DMS 273 treated with DMSO at 0.1 percent for 48 hours (cell line): ENCODE results near the gene USP8.
A peak's percentile ranks its signal among the peaks of the same experiment; 100 is the strongest.
"Not testable (repeated sequence)": the region's sequence is repeated elsewhere in the genome, so short reads cannot be mapped to it uniquely, and the experiment has no call there.

Source experiments
- DNase-seq: peaks from one replicate; lab custom pipeline; 2025; lab: John Stamatoyannopoulos, UW

Gene USP8

GRCh38 chr15:50424066-50424890 lies at the start of gene USP8:
Gene USP8, plus strand, starts transcription at chr15:50424405. Its CDS starts 14,669 bp downstream, at chr15:50439074.
- DNase-seq, result peak; percentile 86

GRCh38 chr15:50377867-50378751 lies 46.1 kb upstream of the USP8 start:
- no peak for DNase-seq

DNA sequence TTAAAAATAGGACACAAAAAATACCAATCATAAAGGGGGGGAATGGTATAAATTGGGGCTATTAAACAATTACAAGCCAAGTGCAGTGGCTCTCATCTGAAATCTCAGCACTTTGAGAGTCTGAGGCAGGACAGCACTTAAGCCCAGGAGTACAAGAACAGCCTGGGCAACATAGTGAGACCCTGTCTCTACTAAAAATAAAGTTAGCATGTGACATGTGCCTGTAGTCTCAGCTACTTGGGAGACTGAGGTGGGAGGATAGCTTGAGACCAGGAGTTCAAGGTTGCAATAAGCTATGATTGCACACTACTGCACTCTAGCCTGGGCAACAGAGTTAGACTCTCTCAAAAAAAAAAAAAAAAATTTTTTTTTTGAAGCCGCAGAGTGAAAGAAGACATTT lies 45.4 kb upstream of the USP8 start:
- no peak for DNase-seq

- not testable (repeated sequence) for DNase-seq
These were observed 44.8 kb upstream of the USP8 start for GRCh38 chr15:50379413-50379812.

DNA sequence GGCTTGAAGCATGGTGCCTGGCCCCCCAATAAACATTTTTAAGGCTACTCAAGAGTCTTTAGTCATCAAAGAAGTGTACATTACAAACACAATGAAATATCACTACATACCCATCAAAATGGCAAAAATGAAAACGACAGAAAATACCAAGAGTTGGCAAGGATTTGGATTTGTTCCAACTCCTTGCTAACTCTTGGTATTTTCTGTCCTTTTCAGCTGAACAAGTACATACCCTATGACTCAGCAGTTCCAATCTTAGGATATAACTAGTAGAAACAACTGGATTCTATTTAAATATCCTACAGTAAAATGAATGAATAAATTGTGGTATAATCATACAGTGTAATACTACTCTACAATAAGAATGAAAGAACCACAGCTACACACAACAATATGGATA lies 44.1 kb upstream of the USP8 start:
- no peak for DNase-seq

- DNase-seq, result no peak
These were observed 42.8 kb upstream of the USP8 start for GRCh38 chr15:50381438-50381837.

DNA sequence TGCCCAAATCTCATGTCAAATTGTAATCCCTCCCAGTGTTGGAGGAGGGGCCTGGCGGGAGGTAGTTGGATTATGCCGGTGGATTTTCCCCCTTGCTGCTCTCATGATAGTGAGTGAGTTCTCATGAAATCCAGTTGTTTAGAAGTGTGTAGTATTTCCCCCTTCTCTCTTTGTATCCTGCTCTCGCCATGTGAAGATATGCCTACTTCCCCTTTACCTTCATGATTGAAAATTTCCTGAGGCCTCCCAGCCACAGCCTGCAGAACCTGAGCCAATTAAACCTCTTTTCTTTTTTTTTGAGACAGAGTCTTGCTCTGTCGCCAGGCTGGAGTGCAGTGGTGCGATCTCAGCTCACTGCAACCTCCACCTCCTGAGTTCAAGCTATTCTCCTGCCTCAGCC lies 41.8 kb upstream of the USP8 start:
- not testable (repeated sequence) for DNase-seq

GRCh38 chr15:50390554-50391264 lies 33.5 kb upstream of the USP8 start:
- no peak for DNase-seq

DNA sequence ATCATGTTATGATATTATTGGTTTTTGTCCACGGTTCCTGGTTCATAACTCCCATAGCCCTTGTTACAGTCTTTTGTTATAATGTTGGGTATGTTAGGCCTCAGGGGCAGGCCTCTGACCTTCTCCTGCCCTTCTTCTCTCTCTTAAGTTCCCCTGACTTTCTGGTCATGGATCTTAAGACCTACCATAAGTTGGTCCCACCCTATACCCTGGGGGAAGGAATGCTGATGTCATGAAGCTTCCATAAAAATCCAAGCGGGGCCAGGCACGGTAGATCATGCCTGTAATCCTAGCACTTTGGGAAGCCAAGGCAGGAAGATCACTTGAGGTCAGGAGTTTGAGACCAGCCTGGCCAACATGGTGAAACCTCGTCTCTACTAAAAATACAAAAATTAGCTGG lies 32.6 kb upstream of the USP8 start:
- DNase-seq, result not testable (repeated sequence)

DNA sequence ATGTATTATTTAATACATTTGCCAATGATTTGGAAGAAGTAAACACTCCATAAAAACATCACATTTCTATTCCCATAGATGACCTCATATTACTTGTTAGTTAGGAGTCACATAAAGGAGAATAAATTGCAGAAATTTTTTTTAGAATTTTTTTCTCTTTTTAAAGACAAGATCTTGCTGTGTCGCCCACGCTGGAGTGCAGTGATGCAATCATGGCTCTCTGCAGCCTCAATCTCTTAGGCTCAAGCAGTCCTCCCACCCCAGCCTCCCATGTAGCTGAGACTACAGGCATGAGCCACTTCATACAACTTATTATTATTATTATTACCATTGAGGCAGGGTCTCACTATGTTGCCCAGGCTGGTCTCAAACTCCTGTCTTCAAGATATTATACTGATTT lies 12.3 kb upstream of the USP8 start:
- no peak for DNase-seq

GRCh38 chr15:50414624-50415023 lies 9.6 kb upstream of the USP8 start:
- DNase-seq, result no peak

- DNase-seq, result peak; percentile 39
These were observed 8.3 kb upstream of the USP8 start for GRCh38 chr15:50415752-50416404.

DNA sequence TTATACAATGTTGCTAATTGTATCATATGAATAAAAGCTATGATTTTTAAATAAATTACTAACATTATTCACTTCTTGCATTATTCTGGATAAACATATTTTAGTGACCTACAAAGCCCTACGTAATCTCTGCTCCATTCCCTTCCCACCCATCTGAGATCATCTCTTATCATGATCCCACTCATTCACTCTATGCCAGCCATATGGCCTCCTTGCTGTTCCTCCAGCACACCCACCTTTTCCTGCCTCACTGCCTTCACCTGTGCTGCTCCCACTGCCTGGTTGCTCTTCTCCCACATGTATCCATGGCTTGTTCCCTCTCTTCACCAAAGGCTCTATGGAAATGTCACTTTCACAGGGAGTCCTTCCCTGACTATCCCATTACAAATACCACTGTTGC lies 7.3 kb upstream of the USP8 start:
- no peak for DNase-seq

DNA sequence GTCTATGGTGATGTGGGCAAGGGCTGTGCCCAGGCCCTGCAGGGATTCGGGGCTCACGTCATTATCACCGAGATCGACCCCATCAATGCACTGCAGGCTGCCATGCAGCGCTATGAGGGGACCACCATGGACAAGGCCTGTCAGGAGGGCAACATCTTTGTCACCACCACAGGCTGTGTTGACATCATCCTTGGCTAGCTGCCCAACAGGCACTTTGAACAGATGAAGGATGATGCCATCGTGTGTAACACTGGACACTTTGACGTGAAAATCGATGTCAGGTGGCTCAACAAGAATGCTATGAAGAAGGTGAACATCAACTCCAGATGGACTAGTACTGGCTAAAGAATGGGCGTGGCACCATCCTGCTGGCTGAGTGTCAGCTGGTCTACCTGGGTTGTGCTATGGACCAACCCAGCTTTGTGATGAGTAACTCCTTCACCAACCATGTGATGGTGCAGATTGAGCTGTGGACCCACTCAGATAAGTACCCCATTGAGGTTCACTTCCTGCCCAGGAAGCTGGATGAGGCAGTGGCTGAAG lies 6.1 kb upstream of the USP8 start:
- DNase-seq, result no peak

- DNase-seq, result no peak
These were observed 1.0 kb downstream of the USP8 start for GRCh38 chr15:50425219-50425618.

DNA sequence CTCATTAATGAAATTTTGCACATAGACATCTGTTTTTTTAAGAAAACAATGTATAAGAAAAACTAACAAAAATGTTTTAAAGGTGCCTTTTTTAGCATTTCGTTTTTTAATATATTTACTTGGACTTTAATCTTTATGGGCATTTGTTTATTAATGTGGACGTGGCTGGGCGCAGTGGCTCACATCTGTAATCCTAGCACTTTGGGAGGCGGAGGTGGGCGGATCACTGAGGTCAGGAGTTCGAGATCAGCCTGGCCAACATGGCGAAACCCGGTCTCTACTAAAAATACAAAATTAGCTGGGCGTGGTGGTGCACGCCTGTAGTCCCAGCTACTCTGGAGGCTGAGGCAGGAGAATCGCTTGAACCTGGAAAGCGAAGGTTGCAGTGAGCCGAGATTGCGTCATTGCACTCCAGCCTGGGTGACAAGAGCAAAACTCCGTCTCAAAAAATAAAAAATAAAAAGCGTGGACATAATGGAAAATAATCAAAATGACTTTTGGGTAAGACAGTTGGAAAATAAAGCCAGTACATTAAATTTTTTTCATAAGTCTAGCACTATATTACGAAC lies 1.6 kb downstream of the USP8 start:
- DNase-seq, result not testable (repeated sequence)

- DNase-seq, result no peak
These were observed 2.2 kb downstream of the USP8 start for GRCh38 chr15:50426428-50426827.

DNA sequence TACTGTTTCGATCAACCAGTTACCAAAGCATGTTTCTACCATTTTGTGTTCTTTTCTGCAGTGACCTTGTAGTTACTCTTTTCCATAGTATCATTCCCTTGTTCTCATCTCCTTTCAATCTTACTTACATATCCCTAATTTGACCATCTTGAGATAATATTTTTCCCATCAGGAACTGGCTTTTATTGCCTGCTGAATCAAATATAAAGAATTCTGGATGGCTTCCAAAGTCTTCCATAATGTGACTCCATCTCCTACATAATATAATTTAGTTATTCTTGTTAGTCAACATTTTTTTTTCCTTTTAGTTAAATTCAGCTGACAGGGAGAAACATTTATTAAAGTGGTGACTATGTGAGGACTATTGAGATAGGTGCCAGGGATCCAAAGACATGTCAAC lies 7.0 kb downstream of the USP8 start:
- no peak for DNase-seq

GRCh38 chr15:50432230-50432629 lies 8.0 kb downstream of the USP8 start:
- no peak for DNase-seq

- DNase-seq, result no peak
These were observed 11.6 kb downstream of the USP8 start for GRCh38 chr15:50435772-50436171.

DNA sequence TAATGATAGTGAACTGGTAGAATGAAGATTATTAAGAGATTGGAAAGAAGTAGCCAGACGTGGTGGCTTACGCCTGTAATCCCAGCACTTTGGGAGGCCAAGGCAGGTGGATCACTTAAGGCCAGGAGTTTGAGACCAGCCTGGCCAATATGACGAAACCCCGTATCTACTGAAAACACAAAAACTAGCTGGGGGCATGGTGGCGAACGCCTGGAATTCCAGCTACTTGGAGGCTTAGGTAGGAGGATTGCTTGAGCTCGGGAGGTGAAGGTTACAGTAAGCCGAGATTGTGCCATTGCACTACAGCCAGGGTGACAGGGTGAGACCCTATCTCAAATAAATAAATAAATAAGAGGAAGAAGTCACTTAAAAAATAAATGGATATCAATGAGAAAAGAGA lies 14.0 kb downstream of the USP8 start:
- no peak for DNase-seq
